GM20431 (cell line): ENCODE data around the gene NCOA7.

Experiments used
- in situ Hi-C: fragments of 300-500 bp; cut with MseI, MboI; formaldehyde crosslinking; loops from one replicate; pipeline ENCODE4 v1.15.0; 2020; ENCODE audit warnings: low sequenced_read_pairs; ENCODE audit not compliant: unreplicated experiment

NCOA7 gene

GRCh38 chr6:125808060-125808459, 17.3 kb downstream of the NCOA7 start:
- in situ Hi-C loops = no loop called here

- in situ Hi-C loops = no loop called here
Measured at GRCh38 chr6:125808591-125808990, 17.8 kb downstream of the NCOA7 start.

GRCh38 chr6:125809570-125810170, 18.9 kb downstream of the NCOA7 start:
- in situ Hi-C loops = no loop called here

GRCh38 chr6:125810445-125810844, 19.7 kb downstream of the NCOA7 start:
- in situ Hi-C loops = no loop called here

DNA sequence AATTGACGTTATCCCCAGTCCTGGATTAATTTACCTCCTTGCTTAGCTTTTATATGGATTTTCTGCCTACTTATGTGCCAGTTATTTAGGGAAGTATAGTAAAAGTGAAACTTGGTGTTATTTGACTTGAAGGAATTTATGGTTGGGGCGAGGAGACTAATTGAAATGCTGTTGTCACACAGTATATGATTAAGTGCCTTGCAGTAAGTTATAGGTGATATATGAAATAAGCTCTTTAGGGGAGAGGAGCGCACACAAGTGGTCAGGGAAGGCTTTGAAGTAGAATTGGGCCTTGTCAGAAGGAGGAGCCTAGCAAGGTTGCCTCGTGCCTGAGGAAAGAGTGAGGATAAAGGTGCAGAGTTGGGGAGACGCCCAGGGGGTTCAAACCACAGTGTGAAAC, 20.5 kb downstream of the NCOA7 start:
- in situ Hi-C loops = no loop called here

DNA sequence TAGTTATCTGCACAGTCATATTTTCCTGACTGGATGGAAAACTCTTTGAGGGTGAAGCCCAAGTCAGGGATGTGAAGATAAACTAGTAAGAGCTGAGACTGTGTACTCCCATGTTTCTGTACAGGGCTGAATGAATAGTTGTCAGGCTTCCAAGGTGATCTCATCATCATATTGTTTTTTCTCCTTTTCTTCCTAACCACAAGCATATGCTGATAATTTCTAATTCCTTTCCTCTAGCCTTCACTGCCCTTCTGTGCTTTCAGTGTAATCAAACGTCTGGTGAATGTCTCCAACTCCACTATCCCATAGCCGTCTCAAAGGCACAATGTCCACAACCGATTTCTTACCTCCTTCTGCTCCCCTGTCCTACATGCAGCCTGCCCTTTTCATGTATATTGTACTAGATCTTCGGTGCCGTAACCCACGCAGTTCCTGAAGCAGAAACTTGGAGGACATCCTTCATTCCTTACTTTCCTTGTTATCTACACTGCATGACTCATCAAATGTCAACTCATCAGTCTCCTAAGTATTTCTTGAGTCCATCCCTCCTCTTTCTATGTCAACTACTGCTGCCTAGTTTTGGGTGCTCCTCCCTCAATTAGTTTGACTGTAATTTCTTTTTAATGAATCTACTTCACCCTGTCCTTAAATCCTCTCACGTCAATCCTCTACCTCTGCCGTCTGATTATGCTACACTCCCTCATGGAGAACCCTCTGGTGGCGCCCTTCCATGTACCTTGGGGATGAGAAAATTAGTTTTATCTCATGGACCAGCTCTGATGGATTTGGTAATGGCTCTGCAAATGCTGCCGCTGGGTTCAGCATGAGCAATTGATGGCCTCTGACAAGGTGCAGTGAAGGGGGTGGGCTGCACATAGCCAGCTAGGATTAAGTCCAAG, 21.9 kb downstream of the NCOA7 start:
- in situ Hi-C loops = no loop called here

- in situ Hi-C loops = no loop called here
Measured at GRCh38 chr6:125814481-125814880, 23.7 kb downstream of the NCOA7 start.

- in situ Hi-C loops = no loop called here
Measured at GRCh38 chr6:125815080-125815910, 24.5 kb downstream of the NCOA7 start.

DNA sequence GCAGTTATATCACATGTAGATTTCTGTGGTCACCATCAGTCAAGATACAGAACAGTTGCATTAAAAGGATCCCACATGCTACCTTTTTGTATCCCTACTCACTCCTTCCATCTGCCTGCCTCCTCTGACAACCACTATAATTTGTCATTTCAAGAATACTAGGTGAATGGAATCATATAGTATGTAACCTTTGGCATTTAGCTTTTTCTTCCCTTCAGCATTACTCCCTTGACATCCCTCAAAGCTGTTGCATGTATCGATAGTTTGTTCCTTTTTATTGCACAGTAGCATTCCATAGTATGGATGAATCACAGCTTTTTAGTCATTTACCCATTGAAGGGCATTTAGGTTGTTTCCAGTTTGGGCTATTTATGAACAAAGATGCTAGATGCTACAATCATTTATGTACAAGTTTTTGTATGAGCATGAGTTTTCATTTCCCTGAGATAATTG, 26.1 kb downstream of the NCOA7 start:
- in situ Hi-C loops = no loop called here

- in situ Hi-C loops = no loop called here
Measured at GRCh38 chr6:125818225-125818657, 27.5 kb downstream of the NCOA7 start.

DNA sequence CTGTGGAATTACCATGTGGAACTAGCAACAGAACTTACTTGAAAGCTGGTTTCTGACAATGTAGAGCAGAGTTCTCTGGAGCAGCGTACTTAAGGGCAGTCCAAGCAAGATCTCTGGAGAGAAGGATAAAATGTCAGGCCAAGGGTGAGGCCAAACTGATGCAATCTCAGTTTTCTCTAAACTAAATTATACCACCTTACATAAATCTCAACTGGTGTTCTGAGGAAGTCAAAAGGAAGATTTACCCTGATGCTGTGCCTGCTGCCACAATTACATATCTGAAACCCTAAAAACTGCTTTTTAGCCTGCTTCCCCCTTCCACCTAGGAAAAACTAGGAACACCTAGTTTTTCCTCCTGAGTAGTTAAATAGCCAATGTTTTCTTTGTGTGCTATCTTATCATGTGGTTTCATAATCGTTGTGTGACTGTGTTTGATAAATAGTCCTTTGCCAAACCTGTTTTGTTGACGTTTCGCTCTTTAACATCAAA, 28.1 kb downstream of the NCOA7 start:
- in situ Hi-C loops = no loop called here

DNA sequence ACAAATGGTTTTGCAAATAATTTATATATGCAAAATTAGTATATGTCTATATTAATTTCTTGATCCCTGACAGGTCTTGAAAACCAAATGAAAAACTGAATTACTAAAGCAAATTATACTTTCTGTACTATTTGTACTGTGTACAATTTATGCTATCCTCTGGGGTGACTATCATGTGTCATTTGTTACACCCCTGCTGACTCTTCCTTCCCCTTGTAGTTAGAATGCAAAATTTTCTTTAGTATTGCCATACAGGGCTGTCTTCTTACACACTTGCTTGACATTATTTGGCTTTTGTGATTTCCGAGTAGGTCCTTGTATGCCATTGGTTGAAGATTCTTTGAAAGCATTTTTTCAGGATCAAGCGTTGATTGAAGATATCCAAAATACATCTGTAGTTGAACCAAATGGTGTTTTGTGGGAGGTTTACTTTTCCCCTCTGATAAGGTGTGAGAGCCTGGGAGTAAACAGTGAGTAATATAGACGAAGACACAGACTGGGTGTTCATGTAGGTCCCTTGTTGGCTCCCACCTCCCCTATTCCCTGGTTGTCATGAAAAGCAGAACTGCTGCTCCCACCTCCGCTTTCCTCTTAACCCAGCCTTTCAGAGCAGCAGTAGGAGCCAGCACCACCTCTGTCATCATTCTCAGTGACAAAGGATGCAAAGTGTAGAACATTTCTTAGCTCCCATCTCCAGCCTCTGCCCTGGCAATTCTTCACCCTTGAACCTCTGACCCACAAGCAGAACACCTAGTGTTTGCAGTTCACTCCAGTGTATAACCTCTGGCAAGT, 29.0 kb downstream of the NCOA7 start:
- in situ Hi-C loops = no loop called here

GRCh38 chr6:125821825-125822281, 31.1 kb downstream of the NCOA7 start:
- in situ Hi-C loops = no loop called here

DNA sequence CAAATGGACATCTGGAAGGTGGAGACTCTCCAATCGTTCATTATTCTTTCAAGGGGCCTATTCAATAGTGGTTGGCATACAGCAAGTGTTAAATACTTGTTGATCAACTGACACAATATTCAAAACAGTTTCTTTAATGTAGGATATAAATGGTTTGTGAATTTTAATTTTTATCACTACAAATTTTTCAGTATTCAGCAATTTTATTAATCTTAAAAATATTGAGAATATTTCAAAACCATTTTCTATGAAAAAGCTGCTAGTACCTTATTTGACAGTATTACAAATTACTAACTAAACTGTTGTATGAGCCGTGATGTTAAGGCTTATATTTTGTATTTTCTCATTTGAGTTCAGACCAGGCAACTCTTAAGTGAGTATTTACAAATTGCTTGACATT, 32.4 kb downstream of the NCOA7 start:
- in situ Hi-C loops = no loop called here

DNA sequence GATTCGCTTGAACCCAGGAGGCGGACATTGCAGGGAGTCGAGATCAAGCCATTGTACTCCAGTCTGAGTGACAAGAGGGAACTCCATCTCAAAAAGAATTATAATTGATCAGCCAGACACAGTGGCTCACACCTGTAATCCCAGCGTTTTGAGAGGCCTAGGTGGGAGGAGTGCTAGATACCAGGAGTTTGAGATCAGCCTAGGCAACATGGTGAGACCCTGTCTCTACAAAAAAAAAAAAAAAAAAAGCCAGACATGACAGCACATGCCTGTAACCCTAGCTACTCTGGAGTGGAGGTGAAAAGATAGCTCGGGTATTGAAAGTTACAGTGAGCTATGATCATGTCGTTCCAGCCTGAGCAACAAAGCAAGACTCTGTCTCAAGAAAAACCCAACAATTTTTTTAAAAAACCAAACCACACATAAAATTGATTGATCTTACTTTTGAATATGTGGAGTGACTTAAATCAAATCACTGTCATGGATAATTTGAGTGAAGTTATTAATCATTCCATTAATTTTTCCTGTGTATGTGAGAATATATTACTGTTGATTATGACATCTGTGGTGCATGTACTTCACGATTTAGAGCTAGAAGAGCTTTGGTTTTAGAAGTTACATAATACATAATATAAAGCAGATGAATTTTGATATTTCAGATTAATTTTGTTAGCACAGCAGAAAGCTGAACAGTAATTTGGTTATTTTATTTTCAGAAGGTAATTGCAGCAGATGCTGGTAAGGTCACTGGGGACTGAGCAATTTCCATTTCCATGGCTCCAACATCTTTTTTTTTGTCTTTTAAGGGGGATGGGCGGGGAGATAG, 34.4 kb downstream of the NCOA7 start:
- in situ Hi-C loops = no loop called here

- in situ Hi-C loops = no loop called here
Measured at GRCh38 chr6:125826695-125827463, 36.1 kb downstream of the NCOA7 start.

GRCh38 chr6:125827788-125828320, 37.1 kb downstream of the NCOA7 start:
- in situ Hi-C loops = no loop called here
